NCI-H748 (cell line): ENCODE results near the gene RAB43.
"Not testable (repeated sequence)": the region's sequence is repeated elsewhere in the genome, so short reads cannot be mapped to it uniquely, and the experiment has no call there.

Source experiments
- DNase-seq: peaks from one replicate; lab custom pipeline; 2025; ENCODE audit not compliant: unreplicated experiment; lab: John Stamatoyannopoulos, UW

The RAB43 gene

GRCh38 chr3:129122412-129123011, 908 bp upstream of the RAB43 start:
- DNase-seq = no peak

- DNase-seq = peak; percentile 63
Measured at GRCh38 chr3:129121016-129121791, 400 bp downstream of the RAB43 start.

DNA sequence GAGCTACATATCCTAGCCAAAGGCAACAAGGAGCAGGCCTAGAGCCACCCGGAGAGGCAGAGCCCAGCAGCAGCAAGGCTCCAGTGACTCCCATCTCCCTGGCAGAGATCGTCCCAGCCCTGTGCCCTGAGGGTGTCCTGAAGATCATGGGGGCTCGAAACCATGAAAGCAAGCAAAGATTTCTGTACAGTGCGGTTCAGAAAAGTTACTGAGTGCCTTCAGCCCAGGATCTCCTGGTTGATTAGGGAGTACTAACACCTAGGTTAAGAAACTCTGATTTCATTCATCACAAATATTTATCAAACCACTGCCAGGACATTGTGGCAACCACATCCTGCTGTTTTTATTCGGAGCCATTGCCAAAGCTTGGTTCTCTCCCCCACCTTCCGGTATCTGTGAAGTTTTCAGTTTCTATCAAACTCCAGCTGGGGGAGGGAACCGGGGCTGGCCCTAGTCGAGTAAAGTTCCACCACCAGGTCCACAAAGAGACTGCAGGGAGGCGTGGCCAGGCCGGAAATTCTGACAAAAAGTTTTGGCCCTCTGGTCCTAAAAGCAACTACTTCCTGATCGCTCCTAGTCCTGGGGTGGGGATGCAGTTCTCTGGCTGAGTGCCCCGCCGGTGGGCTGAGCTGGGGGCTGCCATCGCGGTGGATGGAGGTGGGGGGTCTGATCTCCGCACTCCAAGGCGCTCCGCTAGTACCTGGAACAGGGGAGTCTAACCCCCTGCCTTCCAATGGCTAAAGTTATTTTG, 1.2 kb downstream of the RAB43 start:
- DNase-seq = no peak

DNA sequence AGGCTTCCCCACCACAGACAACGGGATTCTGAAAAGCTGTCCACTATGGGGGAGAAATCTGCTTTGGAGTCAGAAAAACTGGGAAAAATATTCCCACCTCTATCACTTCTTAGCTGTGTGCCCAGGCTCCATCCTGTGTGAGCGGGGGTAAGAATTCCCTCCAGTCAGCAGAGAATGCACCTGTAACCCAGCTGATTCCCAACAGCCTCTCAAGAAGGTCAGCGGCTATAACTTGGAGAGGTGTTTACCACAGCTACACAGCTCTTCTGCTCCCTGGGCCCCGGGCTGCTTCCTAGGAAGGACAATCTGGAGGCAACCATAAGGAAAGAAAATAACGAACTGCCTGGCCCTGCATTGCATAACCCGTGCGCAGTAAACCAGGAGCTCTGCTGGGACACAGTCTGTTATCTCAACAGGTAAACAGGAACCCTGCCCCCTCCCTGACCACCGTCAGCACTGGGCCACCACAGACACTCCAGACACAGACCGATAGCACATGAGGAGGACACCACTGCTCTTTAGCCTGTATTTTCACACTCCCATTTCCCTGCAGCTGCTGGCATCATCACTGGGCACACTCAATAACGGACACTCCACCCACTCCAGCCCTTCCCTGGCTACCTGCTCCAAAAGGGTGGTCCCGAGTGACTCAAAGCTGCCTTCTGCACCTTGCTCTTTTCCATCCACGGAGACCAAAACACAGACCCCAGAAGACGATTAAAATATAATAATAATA, 2.1 kb downstream of the RAB43 start:
- no peak for DNase-seq

GRCh38 chr3:129118745-129119144, 2.9 kb downstream of the RAB43 start:
- DNase-seq = no peak

DNA sequence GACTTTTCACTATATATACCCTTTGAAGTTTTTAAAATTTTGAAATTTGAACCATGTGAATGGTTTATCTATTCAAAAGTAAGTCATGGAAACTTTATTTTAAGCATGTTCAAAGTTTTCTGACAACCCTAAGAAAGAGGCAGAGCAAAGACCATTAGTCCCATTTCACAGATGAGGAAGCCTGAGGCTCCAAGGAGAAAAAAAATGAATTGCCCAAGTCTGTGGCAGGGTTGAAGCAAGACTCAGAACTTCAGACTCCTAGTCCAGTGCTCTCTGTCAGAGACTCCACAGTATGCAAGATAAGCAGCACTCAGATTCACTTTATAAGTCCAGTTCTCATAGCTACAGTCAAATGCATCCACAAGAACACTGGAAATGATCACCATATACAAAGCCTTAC, 4.5 kb downstream of the RAB43 start:
- DNase-seq = no peak

GRCh38 chr3:129116482-129116946, 5.1 kb downstream of the RAB43 start:
- DNase-seq = no peak

GRCh38 chr3:129114455-129114854, 7.1 kb downstream of the RAB43 start:
- DNase-seq = no peak

GRCh38 chr3:129112308-129113052, 9.1 kb downstream of the RAB43 start:
- no peak for DNase-seq

GRCh38 chr3:129111076-129111780, 10.4 kb downstream of the RAB43 start:
- not testable (repeated sequence) for DNase-seq

GRCh38 chr3:129107793-129108192, 13.8 kb downstream of the RAB43 start:
- DNase-seq = no peak

GRCh38 chr3:129106866-129107565, 14.6 kb downstream of the RAB43 start:
- no peak for DNase-seq

GRCh38 chr3:129106320-129106719, 15.3 kb downstream of the RAB43 start:
- peak; percentile 1 for DNase-seq

- no peak for DNase-seq
Measured at GRCh38 chr3:129105862-129106261, 15.7 kb downstream of the RAB43 start.

DNA sequence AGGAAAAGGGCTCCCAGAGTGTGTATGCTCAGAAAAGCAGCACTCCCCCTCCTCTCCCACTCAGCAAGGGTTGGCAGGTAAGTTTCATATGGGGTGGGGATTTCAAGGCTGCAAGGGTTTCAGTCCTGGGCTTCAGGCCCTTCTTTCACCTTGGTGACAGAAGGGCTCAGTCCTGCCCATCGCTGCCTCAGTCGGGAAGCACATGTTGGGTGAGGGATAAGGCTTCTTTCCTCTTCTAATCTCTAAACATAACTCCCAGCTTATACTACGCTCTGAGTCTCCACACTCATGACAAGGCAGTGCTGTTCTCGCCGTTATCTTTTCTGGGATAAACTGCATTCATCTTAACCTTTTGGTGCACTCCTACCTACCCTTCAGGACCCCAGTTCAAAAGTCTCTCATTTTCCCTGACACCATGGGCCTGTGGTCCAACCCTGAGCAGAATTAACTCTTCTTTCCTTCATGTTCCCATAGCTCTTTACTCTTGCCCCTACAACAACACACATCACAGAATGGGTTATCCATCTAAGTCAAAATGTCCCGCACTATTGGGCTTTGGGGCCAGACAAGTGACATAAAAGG, 17.0 kb downstream of the RAB43 start:
- no peak for DNase-seq

DNA sequence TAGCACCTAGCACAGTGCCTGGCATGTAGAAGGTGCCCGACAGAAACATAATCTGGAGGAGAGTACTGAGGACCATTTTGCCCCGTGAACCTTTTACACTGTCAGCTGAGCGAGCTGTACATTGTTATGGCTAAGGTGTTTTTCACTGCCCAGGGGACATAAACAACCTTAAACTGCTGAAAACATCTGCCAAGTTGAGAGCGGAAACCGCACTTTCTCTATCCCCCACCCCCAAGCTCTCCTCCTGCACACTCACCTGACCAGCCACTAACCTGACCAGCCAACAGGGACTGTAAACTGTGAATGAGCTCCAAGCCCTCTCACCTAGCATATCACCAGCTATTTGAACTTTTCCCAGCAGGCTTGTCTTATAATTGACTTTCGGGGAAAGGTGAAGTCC, 17.6 kb downstream of the RAB43 start:
- DNase-seq = no peak

- no peak for DNase-seq
Measured at GRCh38 chr3:129103296-129103695, 18.3 kb downstream of the RAB43 start.

GRCh38 chr3:129101370-129102138, 20.1 kb downstream of the RAB43 start:
- DNase-seq = no peak
